ENCODE measurements around the gene MYBBP1A. TPM values are rescaled to one million over a fixed set of nuclear protein-coding genes. Genes with fewer than 3 reads are reported as not detected.

The MYBBP1A gene
- total and polyA plus RNA-seq, 4 donors = 12.2 to 23.3 (median 20.0) TPM

- 93% methylated on average over 9 of the region's 9 CpGs for WGBS
- DNase-seq (ENCODE audit: low spot score) = no peak
- H3K4me3 ChIP-seq (ENCODE audit: low read depth in 1 of 3, low read length in 3 of 3) = no peak overlapping the region
These were observed 65.0 kb downstream of the MYBBP1A start for GRCh38 chr17:4490109-4490591.

More at GRCh38 chr17:4490109-4490591, 65.0 kb downstream of the MYBBP1A start:
- H3K27ac ChIP-seq (ENCODE audit: low read depth in 1 of 2, low read length in 2 of 2) = no peak overlapping the region
- H3K36me3 ChIP-seq (ENCODE audit: control insufficient read depth in 4 of 4, insufficient read depth in 3 of 4, low read depth in 1 of 4, low read length in 3 of 4) = peaks cover 0 to 14% (median 0%) of the 10 kb centered on the region in 4 donors
- no peaks in the 10 kb centered on the region for H3K27me3 ChIP-seq (ENCODE audit: control insufficient read depth in 4 of 4, insufficient read depth in 4 of 4, low read length in 3 of 4)
- TF ChIP-seq GABPA (IDR thresholded peaks at IDR 0.05 in 1 of 2, conservative IDR thresholded peaks at IDR 0.05 in 1 of 2) (no peak), SP1 (IDR thresholded peaks at IDR 0.05) (no peak), RXRA (IDR thresholded peaks at IDR 0.05) (no peak), NR2F2 (IDR thresholded peaks at IDR 0.05) (no peak), CTCF (IDR thresholded peaks at IDR 0.05; ENCODE audit: low read depth, low read length, missing input control) (no peak), FOXA1 (IDR thresholded peaks at IDR 0.05) (no peak), JUND (IDR thresholded peaks at IDR 0.05) (no peak), FOXA2 (IDR thresholded peaks at IDR 0.05) (no peak), RAD21 (IDR thresholded peaks at IDR 0.05) (no peak), TAF1 (conservative IDR thresholded peaks at IDR 0.05) (no peak), HNF4G (IDR thresholded peaks at IDR 0.05) (no peak), EGR1 (IDR thresholded peaks at IDR 0.05; ENCODE audit: low read depth in 2 of 2) (no peak)
- TF ChIP-seq, protein P1, sequence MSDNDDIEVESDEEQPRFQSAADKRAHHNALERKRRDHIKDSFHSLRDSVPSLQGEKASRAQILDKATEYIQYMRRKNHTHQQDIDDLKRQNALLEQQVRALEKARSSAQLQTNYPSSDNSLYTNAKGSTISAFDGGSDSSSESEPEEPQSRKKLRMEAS (IDR thresholded peaks at IDR 0.05) = no peak
- TF ChIP-seq, protein P2, sequence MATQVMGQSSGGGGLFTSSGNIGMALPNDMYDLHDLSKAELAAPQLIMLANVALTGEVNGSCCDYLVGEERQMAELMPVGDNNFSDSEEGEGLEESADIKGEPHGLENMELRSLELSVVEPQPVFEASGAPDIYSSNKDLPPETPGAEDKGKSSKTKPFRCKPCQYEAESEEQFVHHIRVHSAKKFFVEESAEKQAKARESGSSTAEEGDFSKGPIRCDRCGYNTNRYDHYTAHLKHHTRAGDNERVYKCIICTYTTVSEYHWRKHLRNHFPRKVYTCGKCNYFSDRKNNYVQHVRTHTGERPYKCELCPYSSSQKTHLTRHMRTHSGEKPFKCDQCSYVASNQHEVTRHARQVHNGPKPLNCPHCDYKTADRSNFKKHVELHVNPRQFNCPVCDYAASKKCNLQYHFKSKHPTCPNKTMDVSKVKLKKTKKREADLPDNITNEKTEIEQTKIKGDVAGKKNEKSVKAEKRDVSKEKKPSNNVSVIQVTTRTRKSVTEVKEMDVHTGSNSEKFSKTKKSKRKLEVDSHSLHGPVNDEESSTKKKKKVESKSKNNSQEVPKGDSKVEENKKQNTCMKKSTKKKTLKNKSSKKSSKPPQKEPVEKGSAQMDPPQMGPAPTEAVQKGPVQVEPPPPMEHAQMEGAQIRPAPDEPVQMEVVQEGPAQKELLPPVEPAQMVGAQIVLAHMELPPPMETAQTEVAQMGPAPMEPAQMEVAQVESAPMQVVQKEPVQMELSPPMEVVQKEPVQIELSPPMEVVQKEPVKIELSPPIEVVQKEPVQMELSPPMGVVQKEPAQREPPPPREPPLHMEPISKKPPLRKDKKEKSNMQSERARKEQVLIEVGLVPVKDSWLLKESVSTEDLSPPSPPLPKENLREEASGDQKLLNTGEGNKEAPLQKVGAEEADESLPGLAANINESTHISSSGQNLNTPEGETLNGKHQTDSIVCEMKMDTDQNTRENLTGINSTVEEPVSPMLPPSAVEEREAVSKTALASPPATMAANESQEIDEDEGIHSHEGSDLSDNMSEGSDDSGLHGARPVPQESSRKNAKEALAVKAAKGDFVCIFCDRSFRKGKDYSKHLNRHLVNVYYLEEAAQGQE (IDR thresholded peaks at IDR 0.05) = no peak
- TF ChIP-seq, protein P3, sequence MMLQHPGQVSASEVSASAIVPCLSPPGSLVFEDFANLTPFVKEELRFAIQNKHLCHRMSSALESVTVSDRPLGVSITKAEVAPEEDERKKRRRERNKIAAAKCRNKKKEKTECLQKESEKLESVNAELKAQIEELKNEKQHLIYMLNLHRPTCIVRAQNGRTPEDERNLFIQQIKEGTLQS (IDR thresholded peaks at IDR 0.05) = no peak
- TF ChIP-seq, protein P4, sequence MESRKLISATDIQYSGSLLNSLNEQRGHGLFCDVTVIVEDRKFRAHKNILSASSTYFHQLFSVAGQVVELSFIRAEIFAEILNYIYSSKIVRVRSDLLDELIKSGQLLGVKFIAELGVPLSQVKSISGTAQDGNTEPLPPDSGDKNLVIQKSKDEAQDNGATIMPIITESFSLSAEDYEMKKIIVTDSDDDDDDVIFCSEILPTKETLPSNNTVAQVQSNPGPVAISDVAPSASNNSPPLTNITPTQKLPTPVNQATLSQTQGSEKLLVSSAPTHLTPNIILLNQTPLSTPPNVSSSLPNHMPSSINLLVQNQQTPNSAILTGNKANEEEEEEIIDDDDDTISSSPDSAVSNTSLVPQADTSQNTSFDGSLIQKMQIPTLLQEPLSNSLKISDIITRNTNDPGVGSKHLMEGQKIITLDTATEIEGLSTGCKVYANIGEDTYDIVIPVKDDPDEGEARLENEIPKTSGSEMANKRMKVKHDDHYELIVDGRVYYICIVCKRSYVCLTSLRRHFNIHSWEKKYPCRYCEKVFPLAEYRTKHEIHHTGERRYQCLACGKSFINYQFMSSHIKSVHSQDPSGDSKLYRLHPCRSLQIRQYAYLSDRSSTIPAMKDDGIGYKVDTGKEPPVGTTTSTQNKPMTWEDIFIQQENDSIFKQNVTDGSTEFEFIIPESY (IDR thresholded peaks at IDR 0.05) = no peak
- H3K9ac ChIP-seq (ENCODE audit: low read depth in 1 of 2, low read length in 2 of 2) = no peak overlapping the region
- H3K9me3 ChIP-seq (ENCODE audit: control insufficient read depth in 4 of 4, low read length in 3 of 4) = no peaks in the 10 kb centered on the region
- H3K4me1 ChIP-seq (ENCODE audit: control insufficient read depth in 4 of 4, insufficient read depth in 4 of 4, low read length in 3 of 4) = peaks cover 0 to 5% (median 0%) of the 10 kb centered on the region in 4 donors

Data from liver (tissue), 9 donors.